IMR-90 (cell line): ENCODE data around the gene ILDR2.

Source experiments
- CEBPB ChIP-seq: IDR thresholded peaks from 2 replicates; pipeline ENCODE4 v1.6.1; 2012; ENCODE audit warnings: low read depth, low read length, improper control_type of control experiment
- TF ChIP-seq, protein P1 (sequence below): fragments of 150-350 bp; IDR thresholded peaks from 2 replicates; pipeline ENCODE4 v1.6.1; 2017; ENCODE audit warnings: mild to moderate bottlenecking, antibody characterized with exemption, low read length, low read depth

DNA sequence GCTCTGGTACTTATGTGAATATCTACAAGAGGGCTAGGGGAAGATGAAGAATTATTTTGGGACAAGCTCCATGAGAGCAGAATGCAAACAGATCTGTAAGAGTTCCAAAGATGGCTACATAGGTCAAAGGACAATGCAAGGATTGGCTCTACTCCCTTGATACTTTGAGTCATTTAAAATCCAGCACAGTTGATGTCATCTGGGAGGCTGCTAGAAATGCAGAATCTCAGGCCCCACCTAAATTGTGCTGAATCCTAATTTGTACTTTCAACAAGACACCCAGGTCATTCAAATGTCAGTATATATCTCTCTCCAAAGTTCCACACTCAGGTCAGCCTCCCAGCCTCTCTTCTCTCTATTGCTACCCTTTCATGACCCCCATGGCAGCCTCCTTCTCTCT, 75.6 kb downstream of the ILDR2 start:
- TF ChIP-seq, protein P1, sequence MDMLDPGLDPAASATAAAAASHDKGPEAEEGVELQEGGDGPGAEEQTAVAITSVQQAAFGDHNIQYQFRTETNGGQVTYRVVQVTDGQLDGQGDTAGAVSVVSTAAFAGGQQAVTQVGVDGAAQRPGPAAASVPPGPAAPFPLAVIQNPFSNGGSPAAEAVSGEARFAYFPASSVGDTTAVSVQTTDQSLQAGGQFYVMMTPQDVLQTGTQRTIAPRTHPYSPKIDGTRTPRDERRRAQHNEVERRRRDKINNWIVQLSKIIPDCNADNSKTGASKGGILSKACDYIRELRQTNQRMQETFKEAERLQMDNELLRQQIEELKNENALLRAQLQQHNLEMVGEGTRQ = no peak
- no peak for TF ChIP-seq CEBPB
